Cardiac fibroblast (primary cell): Measurements from ENCODE around the gene ST3GAL3.

Experiments
- DNase-seq, 2 donors: peaks; one replicate each; pipeline versions ENCODE4 v3.0.0 to v3.0.0-alpha.2; 2010; ENCODE audit warnings: low read depth in 2 of 2
- H3K4me3 ChIP-seq, 2 donors: replicated peaks in 1 of 2; 1 replicate in 1 of 2; 2 replicates in 1 of 2; pipeline ENCODE4 v1.5.1; 2011; ENCODE audit warnings: low read depth in 2 of 2, low read length in 2 of 2, mild to moderate bottlenecking in 2 of 2, moderate library complexity in 1 of 2
- TF ChIP-seq, protein P1 (sequence below): IDR thresholded peaks from one replicate; pipeline ENCODE4 v1.5.1; 2011; ENCODE audit warnings: low read depth, mild to moderate bottlenecking, low read length, inconsistent platforms

The ST3GAL3 gene

DNA sequence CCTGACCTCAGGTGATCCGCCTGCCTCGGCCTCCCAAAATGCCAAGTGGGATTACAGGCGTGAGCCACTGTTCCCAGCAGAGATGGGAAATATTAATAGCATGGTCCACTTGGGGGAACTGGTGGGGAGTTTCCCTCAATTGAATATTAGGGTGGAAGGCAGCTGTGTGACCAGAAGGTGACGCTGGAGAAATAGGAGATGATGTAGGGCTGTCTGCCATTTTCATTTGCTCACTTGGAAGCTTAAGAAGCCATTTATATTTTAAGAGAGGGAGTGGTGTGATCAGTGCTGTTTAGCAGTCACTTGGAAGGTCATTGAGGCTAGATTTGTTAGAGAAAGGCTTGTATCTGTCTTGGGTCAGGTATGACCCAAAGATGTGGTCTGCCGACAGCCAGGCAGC lies 37.5 kb upstream of the ST3GAL3 start:
- no peak for DNase-seq
- TF ChIP-seq, protein P1, sequence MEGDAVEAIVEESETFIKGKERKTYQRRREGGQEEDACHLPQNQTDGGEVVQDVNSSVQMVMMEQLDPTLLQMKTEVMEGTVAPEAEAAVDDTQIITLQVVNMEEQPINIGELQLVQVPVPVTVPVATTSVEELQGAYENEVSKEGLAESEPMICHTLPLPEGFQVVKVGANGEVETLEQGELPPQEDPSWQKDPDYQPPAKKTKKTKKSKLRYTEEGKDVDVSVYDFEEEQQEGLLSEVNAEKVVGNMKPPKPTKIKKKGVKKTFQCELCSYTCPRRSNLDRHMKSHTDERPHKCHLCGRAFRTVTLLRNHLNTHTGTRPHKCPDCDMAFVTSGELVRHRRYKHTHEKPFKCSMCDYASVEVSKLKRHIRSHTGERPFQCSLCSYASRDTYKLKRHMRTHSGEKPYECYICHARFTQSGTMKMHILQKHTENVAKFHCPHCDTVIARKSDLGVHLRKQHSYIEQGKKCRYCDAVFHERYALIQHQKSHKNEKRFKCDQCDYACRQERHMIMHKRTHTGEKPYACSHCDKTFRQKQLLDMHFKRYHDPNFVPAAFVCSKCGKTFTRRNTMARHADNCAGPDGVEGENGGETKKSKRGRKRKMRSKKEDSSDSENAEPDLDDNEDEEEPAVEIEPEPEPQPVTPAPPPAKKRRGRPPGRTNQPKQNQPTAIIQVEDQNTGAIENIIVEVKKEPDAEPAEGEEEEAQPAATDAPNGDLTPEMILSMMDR = no peak
- H3K4me3 ChIP-seq = no peak overlapping the region

DNA sequence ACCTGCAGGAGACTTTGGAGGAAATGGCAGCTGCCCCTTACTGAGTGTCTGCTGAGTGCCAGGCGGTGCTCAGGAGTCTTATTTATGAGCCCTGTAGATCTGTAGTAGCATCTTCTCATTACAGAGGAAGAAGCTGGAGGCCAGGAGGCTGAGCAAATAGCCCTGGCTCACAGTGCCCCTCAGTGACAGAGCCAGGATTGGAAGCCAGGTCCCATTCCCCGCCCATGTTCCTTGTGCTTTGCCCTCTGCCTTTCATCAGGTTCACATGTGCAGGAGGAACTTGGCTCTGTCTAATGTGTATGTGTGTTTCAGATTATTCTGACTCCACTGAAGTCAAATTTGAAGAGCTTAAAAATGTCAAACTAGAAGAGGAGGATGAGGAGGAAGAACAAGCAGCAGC lies 36.1 kb upstream of the ST3GAL3 start:
- DNase-seq = peak in 1 of 2 donors; percentile 36
- TF ChIP-seq, protein P1 = no peak
- no peak overlapping the region for H3K4me3 ChIP-seq

DNA sequence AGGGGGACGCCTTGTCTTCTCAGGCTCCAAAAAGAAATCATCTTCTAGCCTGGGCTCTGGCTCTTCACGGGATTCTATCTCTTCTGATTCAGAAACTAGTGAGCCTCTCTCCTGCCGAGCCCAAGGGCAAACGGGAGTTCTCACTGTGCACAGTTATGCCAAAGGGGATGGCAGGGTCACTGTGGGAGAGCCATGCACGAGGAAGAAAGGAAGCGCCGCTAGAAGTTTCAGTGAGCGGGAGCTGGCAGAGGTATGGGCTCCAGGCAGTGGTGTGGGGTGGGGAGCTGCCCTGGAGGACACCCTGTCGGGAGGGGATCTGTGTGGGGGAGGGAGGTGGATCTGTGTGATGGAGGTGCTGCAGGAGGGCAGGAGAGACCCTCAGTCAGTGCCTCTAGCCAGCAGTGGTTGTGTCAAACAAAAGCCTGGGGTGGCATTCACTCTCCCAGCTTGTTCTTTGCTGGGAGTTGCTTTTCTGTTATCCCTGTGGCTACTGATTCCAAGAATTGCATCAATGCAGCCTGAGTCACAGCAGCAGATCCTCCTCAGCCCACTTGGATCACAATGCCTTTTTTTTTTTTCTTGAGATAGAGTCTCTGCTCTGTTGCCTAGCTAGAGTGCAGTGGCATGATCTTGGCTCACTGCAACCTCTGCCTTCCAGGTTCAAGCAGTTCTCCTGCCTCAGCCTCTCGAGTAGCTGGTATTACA lies 35.6 kb upstream of the ST3GAL3 start:
- TF ChIP-seq, protein P1 = no peak
- peak; percentile 82 to 87 for DNase-seq
- no peak overlapping the region for H3K4me3 ChIP-seq

GRCh38 chr1:43673261-43673660 lies 34.1 kb upstream of the ST3GAL3 start:
- DNase-seq = peak in 1 of 2 donors; percentile 50
- no peak overlapping the region for H3K4me3 ChIP-seq
- TF ChIP-seq, protein P1 = no peak

GRCh38 chr1:43678940-43679339 lies 28.4 kb upstream of the ST3GAL3 start:
- TF ChIP-seq, protein P1 = no peak
- H3K4me3 ChIP-seq = no peak overlapping the region
- DNase-seq = no peak

DNA sequence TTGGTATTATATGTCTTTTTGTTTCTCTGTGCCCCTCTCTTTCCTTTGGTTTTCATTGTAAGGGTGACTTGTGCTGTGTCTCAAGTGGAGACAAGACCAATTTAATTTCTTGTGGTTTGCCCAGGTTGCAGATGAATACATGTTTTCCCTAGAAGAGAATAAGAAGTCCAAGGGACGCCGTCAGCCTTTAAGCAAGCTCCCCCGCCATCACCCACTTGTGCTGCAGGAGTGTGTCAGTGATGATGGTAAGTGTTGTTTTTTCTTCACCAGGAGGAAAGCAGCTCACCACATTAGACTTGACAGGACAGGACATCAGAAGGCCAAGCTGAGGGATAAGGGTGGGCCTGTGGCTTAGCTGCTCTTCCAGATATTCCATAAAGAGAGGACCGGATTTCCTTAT lies 23.8 kb upstream of the ST3GAL3 start:
- TF ChIP-seq, protein P1 = no peak

GRCh38 chr1:43686801-43687200 lies 20.5 kb upstream of the ST3GAL3 start:
- no peak for DNase-seq
- TF ChIP-seq, protein P1 = no peak
- H3K4me3 ChIP-seq = no peak overlapping the region

More for the DNA sequence above, 23.8 kb upstream of the ST3GAL3 start:
- no peak for DNase-seq
- H3K4me3 ChIP-seq = no peak overlapping the region
